Thyroid gland (tissue), 4 donors: ENCODE measurements around the gene NCAN.

ENCODE experiments used
- CTCF ChIP-seq, 6 experiments: fragments of 200-600 bp in 3 of 6; fragments of 450-650 bp in 3 of 6; sonication (generic) in 3 of 6; IDR thresholded peaks; one replicate each; pipeline ENCODE4 v1.5.1; 2016 to 2019; ENCODE audit warnings: antibody characterized with exemption in 6 of 6, mild to moderate bottlenecking in 2 of 6, inconsistent platforms in 1 of 6, moderate library complexity in 1 of 6
- POLR2A ChIP-seq, 2 donors: fragments of 450-650 bp; IDR thresholded peaks; one replicate each; pipeline ENCODE4 v1.6.1; 2017; ENCODE audit warnings: antibody characterized with exemption in 2 of 2, mild to moderate bottlenecking in 2 of 2, moderate library complexity in 1 of 2

GRCh38 chr19:19279062-19279612 is 67.4 kb downstream of the NCAN start:
- no peak for TF ChIP-seq CTCF (IDR thresholded peaks at IDR 0.05)
- no peak for TF ChIP-seq POLR2A (IDR thresholded peaks at IDR 0.05)
